Stimulated activated naive CD8-positive, alpha-beta T cell treated with anti-CD3 and anti-CD28 coated beads, Interleukin-15, Interleukin-2, amounts not matched to agents 100 U/mL and 50 U/mL, for 24 hours (primary cell): ENCODE results near the gene ZBTB8OS.
"Not testable (repeated sequence)": the region's sequence is repeated elsewhere in the genome, so short reads cannot be mapped to it uniquely, and the experiment has no call there.

Source experiments
- ATAC-seq: fragments of 150-1000 bp; cut with Tn5 transposase; one replicate; pipeline ENCODE4 v1.10.0; 2021
- DNase-seq: peaks from one replicate; pipeline ENCODE4 v3.0.0; 2021

Gene ZBTB8OS

DNA sequence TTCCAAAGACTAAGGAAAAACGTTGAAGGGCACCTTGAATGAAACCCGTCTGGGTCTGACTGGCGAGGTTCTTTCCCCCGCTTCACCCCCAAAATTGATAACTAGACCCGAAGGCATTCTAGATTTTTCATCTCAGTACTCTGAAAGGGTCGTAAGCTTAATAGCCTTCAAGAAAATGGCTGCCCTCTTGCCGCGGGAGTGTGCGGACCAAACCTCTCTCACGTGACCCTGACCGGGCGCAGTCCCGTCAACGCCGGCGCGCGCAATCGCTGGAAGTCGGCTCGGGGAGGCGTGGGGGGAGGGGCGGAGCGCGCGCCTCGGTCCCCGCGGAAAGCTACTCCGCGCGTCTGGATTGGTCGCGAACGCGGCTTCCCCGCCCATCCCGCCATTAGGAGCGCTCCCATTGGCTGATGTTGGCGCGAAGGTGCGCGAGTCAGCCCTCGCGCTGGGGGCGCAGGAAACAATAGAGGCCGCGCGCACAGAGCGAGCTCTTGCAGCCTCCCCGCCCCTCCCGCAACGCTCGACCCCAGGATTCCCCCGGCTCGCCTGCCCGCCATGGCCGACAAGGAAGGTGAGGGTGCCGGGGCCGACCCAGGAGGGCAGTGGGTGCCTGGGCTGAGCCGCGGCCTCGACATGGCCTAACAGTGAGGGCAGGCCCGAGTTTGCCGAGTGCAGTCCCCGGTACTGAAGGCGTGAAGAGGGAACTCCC is 556 bp upstream of the ZBTB8OS start, which contains the start of gene RBBP4:
TSS of gene RBBP4 (plus strand) at position 457 of the 709 bp plus-strand sequence. CDS start at position 556, 99 bp downstream.
- ATAC-seq (peak; percentile 95), DNase-seq (peak; percentile 99)

DNA sequence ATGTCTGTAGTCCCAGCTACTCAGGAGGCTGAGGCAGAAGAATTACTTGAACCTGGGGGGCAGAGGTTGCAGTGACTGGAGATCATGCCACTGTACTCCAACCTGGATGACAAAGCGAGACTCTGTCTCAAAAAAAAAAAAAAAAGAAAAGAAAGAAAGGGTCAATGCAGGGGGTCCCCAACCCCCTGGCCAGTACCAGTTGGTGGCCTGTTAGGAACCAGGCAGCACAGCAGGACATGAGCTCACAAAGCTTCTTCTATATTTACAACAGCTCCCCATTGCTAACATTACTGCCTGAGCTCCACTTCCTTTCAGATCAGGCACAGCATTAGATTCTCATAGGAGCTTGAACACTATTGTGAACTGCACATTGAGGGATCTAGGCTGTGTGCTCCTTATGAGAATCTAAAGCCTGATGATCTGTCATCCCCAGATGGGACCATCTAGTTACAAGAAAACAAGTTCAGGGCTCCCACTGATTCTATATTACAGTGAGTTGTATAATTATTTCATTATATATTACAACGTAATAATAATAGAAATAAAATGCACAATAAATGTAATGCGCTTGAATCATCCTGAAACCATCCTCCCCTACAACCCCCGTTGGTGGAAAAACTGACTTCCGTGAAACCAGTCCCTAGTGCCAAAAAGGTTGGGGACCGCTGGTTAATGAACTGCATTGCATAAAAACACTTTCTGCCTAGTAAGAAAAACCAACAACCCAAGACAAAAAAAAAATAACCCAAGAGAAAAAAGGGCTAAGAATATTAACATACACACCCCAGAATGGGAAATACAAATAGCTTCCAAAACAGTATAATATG is 2.8 kb downstream of the ZBTB8OS start:
- no peak for ATAC-seq
- no peak for DNase-seq

DNA sequence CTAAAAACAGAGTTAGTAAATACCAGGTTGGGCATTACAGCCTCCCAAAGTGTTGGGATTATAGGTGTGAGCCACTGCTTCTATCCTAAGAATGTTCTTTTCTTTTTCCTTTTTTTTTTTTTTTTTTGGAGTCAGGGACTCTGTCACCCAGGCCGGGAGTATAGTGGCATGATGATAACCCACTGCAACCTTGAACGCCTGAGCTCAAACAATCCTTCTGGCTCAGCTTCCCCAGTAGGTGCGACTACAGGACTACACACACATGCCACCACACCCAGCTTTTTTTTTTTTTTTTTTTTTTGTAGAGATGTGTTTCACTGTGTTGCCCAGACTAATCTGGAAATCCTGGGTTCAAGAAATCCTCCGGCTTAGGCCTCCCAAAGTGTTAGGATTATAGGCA is 5.9 kb downstream of the ZBTB8OS start:
- ATAC-seq (no peak), DNase-seq (no peak)

DNA sequence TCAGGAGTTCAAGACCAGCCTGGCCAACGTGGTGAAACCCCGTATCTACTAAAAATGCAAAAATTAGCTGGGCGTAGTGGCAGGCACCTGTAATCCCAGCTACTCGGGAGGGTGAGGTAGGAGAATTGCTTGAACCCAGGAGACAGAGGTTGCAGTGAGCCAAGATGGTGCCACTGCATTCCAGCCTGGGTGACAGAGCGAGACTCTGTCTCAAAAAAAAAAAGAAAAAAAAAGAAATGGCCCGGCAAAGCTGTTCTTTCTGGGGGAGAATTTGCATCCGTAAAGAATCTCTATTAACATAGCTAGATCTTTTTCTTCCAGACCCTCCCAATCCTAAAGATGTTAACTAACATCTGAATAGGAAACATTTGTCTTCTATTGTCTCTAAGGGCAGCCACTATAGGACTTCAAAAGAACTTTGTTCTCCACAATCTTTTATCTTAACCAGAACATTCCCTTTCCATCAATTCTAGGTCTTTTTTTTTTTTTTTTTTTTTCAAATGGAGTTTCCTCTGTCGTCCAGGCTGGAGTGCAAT is 8.0 kb downstream of the ZBTB8OS start:
- not testable (repeated sequence) for DNase-seq

DNA sequence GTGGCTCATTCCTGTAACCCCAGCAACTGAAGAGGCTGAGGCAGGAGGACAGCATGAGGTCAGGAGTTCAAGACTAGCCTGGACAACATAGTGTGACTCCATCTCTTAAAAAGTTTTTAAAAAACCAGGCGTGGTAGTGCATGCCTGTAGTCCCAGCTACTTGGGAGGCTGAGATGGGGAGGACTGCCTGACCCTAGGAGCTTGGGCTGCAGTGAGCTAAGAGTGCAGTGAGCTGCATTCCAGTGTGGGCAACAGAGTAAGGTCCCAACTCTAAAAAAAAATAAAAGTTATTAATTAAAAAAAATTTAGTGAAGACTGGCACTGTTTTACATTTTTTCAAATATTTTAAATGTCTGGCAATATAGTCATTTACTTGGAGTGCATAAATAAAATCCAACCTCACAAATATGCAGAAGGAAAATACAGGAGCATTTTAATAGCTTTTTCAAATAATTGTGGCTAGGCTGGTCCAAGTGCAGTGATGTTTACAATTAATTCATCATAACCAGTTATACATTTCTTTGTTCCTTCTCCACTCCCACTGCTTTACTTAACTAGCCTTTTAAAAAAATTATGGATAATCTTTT is 10.8 kb downstream of the ZBTB8OS start:
- DNase-seq = no peak

More for the DNA sequence above, 8.0 kb downstream of the ZBTB8OS start:
- not testable (repeated sequence) for ATAC-seq

DNA sequence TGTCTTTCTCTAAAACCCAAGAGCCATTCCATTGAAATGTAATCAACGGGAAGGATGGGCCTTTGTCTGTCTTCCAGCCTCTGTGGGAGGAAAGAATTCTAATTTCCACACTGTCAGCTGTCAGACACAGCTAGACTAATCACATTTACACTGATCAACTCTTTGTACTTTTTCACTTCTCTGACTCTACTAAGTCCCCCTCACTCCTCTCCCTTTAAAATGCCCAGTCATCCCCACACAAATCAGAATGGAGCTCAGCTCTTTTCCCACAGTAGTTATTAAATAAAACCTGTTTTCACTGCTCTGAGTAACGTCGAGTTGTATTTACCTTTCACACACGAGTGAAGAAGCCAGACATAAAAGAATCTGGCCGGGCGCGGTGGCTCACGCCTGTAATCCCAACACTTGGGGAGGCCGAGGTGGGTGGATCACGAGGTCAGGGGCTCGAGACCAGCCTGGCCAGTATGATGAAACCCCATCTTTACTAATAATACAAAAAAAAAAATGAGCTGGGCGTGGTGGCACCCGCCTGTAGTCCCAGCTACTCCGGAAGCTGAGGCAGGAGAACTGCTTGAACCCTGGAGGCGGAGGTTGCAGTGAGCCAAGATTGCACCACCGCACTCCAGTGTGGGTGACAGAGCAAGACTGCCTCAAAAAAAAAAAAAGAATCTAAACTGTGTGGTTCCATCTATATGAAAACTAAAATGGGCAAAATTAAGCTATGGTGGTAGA is 13.3 kb downstream of the ZBTB8OS start:
- ATAC-seq (no peak), DNase-seq (no peak)

More for the DNA sequence above, 10.8 kb downstream of the ZBTB8OS start:
- no peak for ATAC-seq

DNA sequence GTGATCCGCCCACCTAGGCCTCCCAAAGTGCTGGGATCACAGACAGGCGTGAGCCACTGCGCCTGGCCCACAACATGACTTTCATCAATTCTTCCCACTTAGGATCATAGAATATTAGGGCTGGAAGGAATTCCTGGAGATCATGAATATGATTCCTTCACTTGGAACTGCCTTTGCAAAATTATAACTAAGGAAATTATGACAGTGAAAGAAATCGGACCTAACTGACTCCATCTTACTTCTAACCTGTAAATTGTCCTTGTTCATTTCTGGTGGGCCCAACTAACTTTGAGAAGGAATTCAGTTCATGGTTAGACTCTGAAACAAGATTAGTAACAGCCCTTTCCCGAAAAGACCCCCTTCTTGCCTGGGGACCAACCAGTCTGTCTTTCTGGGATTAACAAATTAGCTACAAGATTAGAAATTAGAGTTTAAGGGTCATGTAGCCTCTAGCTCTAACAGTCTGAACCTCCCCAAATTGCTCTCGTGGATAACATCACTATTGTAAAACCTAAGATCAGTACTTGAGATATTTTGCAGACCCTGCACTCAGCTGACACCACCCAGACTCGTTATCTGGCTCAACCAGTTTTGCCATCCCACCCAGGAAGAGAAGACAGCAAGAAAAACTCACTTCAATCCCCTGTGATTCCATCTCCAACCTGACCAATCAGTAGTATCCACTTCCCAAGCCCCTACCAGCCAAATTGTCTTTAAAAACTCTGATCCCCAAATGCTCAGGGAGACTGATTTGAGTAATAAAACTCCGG is 14.7 kb downstream of the ZBTB8OS start:
- no peak for ATAC-seq
- no peak for DNase-seq

DNA sequence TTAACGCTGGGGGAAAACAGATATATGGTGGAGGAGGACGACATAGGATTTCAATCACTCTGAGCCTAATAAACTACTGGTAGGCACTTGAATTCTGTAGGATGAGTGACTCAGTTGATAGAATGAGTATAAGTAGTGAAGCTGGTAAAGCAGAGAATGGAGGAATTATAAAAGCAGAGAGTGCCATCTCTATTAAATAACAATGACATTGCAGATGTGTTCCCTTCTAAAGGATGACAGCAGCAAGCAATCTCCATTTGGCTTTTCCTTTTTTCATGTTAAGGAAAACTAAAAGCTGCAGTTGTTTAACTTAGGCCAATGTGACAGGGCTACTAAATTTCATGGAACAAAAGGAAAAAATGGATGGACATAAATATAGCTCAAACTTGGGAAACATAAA is 17.5 kb downstream of the ZBTB8OS start:
- no peak for DNase-seq
- ATAC-seq = no peak

DNA sequence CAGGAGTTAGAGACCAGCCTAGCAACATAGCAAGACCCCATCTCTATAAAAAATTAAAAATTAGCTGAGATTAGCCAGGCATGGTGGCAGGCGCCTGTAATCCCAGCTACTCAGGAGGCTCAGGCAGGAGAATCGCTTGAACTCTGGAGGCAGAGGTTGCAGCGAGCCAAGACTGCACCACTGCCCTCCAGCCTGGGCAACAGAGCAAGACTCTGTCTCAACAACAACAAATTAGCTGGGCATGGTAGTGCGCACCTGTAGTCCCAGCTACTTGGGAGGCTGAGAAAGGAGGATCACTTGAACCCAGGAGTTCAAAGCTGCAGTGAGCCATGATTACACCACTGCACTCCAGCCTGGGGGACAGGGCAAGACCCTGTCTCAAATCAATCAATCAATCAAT is 20.2 kb downstream of the ZBTB8OS start:
- not testable (repeated sequence) for DNase-seq, ATAC-seq

DNA sequence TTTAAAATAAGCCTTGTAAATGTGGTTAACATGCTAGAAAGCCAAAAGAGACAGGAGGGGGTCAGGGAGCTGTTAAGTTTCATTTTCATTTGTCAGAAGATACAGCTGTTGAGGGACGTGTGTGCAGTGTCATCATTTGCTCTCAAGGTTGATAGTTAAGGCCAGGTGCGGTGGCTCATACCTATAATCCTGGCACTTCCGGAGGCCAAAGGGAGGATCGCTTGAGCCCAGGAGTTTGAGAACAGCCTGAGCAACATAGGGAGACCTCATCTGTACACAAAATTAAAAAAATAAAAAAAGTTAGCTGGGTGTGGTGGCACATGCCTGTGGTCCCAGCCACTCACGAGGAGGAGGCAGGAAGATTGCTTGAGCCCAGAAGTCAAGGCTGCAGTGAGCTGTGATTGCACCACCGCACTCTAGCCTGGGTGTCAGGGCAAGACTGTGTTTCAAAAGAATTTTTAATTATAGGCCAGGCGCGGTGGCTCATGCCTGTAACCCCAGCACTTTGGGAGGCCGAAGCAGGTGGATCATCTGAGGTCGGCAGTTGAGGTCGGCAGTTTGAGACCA is 22.7 kb downstream of the ZBTB8OS start:
- DNase-seq (no peak), ATAC-seq (no peak)

DNA sequence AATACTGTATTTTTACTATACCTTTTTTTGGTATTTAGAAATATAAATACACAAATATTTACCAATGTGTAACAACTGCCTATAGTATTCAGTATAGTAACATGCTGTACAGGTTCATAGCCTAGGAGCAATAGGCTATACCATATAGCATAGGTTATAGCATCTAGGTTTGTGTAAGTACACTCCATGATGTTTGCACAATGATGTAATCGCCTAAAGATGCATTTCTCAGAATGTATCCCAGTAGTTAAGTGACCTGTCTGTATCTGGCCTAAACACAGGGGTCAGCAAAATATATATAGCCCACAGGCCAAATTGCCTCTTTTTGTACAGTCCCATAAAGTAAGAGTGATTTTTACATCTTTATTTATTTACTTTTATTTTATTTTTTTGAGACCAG is 24.2 kb downstream of the ZBTB8OS start:
- no peak for ATAC-seq
- no peak for DNase-seq

DNA sequence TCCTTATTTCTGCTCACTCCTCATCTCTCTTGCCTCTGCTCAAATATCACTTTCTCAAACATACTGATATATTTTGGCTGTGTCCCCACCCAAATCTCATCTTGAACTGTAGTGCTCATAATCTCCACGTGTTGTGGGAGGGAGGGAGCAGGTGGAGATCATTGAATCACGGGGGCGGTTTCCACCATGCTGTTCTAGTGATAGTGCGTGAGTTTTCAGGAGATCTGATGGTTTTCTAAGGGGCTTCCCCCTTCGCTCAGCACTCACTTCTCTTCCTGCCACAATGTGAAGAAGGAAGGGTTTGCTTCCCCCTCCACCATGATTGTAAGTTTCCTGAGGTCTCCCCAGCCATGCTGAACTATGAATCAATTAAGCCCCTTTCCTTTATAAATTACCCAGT is 26.6 kb downstream of the ZBTB8OS start:
- peak; percentile 75 for ATAC-seq
- peak; percentile 63 for DNase-seq

DNA sequence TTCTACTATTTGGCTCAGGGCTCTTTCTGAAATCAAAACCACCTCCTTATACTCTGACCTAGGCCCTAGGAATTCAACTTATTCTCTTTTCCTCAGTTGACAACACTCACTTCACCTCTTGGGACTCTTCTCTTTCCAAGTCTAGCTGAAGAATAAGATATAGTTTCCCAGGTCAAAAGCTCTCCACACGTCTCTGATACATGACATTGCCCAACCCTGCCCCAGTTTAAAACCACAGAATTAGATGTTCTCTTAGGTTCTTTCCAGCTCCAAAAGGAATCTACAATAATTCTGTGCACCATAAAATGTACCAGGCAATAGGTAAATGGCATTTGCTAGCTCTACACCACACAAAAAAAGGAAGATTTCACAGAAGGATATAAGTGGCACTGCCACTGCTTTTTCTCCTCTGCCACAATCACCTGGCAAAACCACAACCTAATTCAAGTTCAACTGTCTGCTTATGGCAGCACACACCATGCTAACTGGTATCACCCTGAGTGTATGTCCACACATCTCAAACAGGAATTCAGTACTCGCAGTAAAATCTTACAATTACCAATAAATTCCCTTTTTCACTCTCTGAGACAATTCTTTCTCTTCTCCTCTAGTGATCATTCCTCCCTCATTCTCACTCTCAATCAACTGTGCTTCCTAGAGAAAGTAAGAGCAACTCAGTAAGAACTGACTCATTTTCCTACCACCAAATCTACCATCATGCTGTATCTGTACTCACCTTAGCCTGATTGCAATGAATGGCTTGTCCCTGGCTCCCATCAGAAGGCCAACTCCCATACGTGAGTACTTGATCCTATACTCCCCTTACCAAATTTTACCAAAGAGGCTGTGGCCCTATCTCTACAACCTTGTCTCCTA is 27.3 kb downstream of the ZBTB8OS start:
- peak; percentile 86 for ATAC-seq
- peak; percentile 24 for DNase-seq

DNA sequence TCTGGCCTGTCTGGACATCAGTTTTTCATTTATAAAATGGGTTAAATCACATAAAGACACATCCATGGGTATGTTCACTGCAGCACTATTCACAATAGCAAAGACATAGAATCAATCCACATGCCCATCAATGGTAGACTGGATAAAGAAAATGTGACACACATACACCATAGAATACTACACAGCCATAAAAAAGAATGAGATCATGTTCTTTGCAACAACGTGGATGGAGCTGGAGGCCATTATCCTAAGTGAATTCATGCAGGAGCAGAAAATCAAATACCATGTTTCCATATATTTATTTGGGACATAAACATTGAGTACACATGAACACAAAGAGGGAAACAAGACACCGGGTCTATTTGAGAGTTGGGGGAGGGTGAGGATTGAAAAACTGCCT is 28.1 kb downstream of the ZBTB8OS start:
- ATAC-seq (no peak), DNase-seq (no peak)

DNA sequence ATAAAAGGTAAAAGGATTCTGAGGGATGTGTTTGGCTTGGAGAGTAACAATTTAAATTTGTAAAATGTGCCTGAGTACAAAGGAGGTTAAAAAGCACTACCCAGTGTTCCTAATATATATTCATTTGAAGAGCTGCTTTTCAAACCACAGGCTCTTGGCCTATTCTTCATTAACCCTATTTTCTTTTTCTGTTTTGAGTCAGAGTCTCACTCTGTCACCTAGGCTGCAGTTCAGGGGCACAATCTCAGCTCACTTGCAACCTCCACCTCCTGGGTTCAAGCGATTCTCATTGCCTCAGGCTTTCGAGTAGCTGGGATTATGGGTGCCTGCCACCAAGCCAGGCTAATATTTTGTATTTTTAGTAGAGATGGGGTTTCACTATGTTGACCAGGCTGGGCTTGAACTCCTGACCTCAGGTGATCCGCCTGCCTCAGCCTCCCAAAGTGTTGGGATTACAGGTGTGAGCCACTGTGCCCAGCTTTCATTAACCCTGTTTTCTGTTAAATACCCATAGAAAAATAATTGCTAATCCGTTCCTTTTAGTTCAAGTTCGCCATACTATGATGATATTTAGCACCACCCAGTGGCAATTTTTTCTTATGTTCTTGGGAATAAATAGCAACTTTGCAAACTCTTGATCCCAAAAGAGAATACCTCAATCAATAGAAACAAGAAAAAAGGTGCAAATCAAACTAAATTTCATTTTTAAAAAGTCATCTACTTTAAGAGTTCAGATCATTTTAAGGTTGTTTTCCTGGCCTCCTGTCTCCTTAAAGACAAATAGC is 30.5 kb downstream of the ZBTB8OS start:
- no peak for DNase-seq
- peak; percentile 24 for ATAC-seq

DNA sequence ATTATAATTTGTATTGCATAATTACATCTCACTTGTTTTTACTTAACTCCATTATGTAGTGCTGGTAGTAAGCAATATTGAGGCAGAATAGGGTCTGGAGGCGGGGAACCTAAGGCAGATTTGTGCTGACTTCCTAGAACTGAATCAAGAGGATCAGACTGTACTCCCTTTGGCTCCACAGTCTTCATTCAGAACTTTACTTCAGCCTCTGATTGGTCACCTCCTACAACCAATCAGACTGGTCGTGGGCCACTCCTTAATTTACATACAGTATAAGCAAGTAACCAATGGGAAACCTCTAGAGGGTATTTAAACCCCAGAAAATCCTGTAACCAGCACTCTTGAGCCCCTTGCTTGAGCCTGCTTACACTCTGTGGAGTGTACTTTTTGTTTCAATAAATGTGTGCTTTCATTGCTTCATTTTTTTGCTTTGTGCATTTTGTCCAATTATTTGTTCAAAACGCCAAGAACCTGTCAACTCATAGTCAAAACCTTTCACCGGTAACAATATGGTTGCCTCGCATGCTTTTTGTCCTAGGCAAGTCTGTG is 31.6 kb downstream of the ZBTB8OS start:
- ATAC-seq = no peak

DNA sequence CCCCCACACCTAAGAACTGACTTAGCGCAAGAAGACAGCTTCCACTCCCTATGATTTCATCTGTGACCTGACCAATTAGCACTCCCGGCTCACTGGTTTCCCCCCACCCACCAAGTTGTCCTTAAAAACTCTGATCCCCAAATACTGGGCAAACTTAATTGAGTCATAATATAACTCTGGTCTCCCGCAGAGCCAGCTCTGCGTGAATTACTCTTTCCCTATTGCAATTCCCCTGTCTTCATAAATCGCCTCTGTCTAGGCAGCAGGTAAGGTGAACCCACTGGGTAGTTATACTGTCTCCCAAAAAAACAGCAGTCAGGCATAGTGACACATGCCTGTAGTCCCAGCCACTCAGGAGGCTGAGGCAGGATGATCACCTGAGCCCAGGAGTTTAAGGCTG is 36.9 kb downstream of the ZBTB8OS start:
- DNase-seq (no peak), ATAC-seq (no peak)

More for the DNA sequence above, 31.6 kb downstream of the ZBTB8OS start:
- DNase-seq = no peak

DNA sequence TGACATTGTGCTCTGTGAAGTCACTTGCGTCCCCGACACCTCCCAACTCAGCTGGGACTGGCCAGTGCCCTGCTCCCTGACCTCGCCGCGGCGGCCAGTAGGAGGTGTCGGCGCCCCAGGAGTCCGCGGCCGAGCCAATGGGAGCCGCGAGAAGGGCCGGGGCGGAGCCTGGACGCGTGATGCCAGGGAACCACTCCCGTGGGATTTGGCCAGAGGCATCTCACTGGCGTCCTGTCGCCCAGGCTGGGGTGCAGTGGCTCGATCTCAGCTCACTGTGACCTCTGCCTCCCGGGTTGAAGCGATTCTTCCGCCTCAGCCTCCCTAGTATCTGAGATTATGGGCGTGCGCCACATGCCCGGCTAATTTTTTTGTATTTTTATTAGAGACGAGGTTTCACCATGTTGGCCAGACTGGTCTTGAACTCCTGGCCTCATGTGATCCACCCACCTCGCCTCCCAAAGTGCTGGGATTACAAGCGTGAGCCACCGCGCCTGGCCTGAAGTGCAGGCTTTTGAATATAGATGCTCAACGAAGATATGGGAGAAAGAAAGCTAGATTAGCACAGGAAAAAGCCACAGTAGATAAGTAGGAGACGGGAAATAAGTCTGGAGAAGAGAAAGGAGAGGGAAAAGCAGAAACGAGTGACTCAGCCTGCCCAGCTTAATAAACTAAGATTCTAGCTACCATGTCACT is 38.0 kb downstream of the ZBTB8OS start:
- peak; percentile 96 for ATAC-seq
- DNase-seq = peak; percentile 76
